ENCODE measurements around the gene DKK3.

Gene DKK3

GRCh38 chr11:12029738-12030363, 21.4 kb upstream of the DKK3 start:
- no peak for DNase-seq

GRCh38 chr11:12029119-12029518, 20.7 kb upstream of the DKK3 start:
- no peak for DNase-seq

GRCh38 chr11:12028303-12028702, 19.9 kb upstream of the DKK3 start:
- DNase-seq, result no peak

GRCh38 chr11:12026331-12027211, 18.1 kb upstream of the DKK3 start:
- no peak for DNase-seq

- no peak for DNase-seq
These were observed 16.0 kb upstream of the DKK3 start for GRCh38 chr11:12024254-12024926.

GRCh38 chr11:12023015-12023414, 14.6 kb upstream of the DKK3 start:
- no peak for DNase-seq

GRCh38 chr11:12020546-12020945, 12.1 kb upstream of the DKK3 start:
- no peak for DNase-seq

GRCh38 chr11:12019866-12020416, 11.5 kb upstream of the DKK3 start:
- no peak for DNase-seq

GRCh38 chr11:12019337-12019736, 10.9 kb upstream of the DKK3 start:
- DNase-seq, result no peak

GRCh38 chr11:12017865-12018453, 9.5 kb upstream of the DKK3 start:
- DNase-seq, result no peak

- DNase-seq, result no peak
These were observed 8.8 kb upstream of the DKK3 start for GRCh38 chr11:12017243-12017678.

- no peak for DNase-seq
These were observed 7.8 kb upstream of the DKK3 start for GRCh38 chr11:12016246-12016645.

- no peak for DNase-seq
These were observed 7.1 kb upstream of the DKK3 start for GRCh38 chr11:12015486-12015885.

- DNase-seq, result no peak
These were observed 5.4 kb upstream of the DKK3 start for GRCh38 chr11:12013781-12014180.

- no peak for DNase-seq
These were observed 1.3 kb upstream of the DKK3 start for GRCh38 chr11:12009617-12010321.

- no peak for DNase-seq
These were observed 577 bp upstream of the DKK3 start for GRCh38 chr11:12008790-12009616.

GRCh38 chr11:12007230-12007593, 1.2 kb downstream of the DKK3 start:
- DNase-seq, result no peak

GRCh38 chr11:12006552-12007229, 1.7 kb downstream of the DKK3 start:
- DNase-seq, result no peak

GRCh38 chr11:12005476-12005875, 3.0 kb downstream of the DKK3 start:
- no peak for DNase-seq

- DNase-seq, result no peak
These were observed 3.4 kb downstream of the DKK3 start for GRCh38 chr11:12005061-12005460.

GRCh38 chr11:12003815-12004214, 4.6 kb downstream of the DKK3 start:
- DNase-seq, result no peak

Data from NCI-H1417 treated with DMSO at 0.1 percent for 48 hours (cell line).